GM13977 (cell line): ENCODE measurements around the gene ENAH.
"Not testable (repeated sequence)": the region's sequence is repeated elsewhere in the genome, so short reads cannot be mapped to it uniquely, and the experiment has no call there.

Experiments used
- DNase-seq: peaks from one replicate; pipeline ENCODE4 v3.0.0; 2012; ENCODE audit warnings: low spot score
- CTCF ChIP-seq: IDR thresholded peaks from 2 replicates; pipeline ENCODE4 v1.5.1; 2012; ENCODE audit warnings: mild to moderate bottlenecking, control low read depth; ENCODE audit not compliant: insufficient read depth; ENCODE audit errors: extremely low read depth, missing control alignments
- in situ Hi-C: fragments of 300-500 bp; cut with MboI; formaldehyde crosslinking; loops from one replicate; pipeline ENCODE4 v1.12.0; 2022; ENCODE audit warnings: low sequenced_read_pairs, low pct_unique_long_range_greater_than_20kb, mixed read lengths, inconsistent platforms; ENCODE audit not compliant: unreplicated experiment

Gene ENAH

GRCh38 chr1:225637651-225638199, 15.2 kb downstream of the ENAH start:
- in situ Hi-C loops = no loop called here
- DNase-seq = no peak
- no peak for TF ChIP-seq CTCF

- DNase-seq, in situ Hi-C loops: not testable (repeated sequence)
Measured at GRCh38 chr1:225636992-225637391, 15.9 kb downstream of the ENAH start.

GRCh38 chr1:225635649-225636048, 17.3 kb downstream of the ENAH start:
- in situ Hi-C loops = no loop called here
- no peak for DNase-seq
- TF ChIP-seq CTCF = no peak

- in situ Hi-C loops = not testable (repeated sequence)
Measured at GRCh38 chr1:225632836-225633235, 20.1 kb downstream of the ENAH start.

GRCh38 chr1:225631021-225631663, 21.8 kb downstream of the ENAH start:
- in situ Hi-C loops = no loop called here
- no peak for DNase-seq
- no peak for TF ChIP-seq CTCF

More at GRCh38 chr1:225632836-225633235, 20.1 kb downstream of the ENAH start:
- DNase-seq = not testable (repeated sequence)

- no peak for TF ChIP-seq CTCF
- in situ Hi-C loops = no loop called here
- no peak for DNase-seq
Measured at GRCh38 chr1:225629483-225629882, 23.4 kb downstream of the ENAH start.

- in situ Hi-C loops, DNase-seq: not testable (repeated sequence)
Measured at GRCh38 chr1:225628794-225629193, 24.1 kb downstream of the ENAH start.

- in situ Hi-C loops = no loop called here
- no peak for TF ChIP-seq CTCF
Measured at GRCh38 chr1:225627304-225627947, 25.5 kb downstream of the ENAH start.

More at GRCh38 chr1:225627304-225627947, 25.5 kb downstream of the ENAH start:
- no peak for DNase-seq
